ENCODE measurements around the gene LETM1.

DNA sequence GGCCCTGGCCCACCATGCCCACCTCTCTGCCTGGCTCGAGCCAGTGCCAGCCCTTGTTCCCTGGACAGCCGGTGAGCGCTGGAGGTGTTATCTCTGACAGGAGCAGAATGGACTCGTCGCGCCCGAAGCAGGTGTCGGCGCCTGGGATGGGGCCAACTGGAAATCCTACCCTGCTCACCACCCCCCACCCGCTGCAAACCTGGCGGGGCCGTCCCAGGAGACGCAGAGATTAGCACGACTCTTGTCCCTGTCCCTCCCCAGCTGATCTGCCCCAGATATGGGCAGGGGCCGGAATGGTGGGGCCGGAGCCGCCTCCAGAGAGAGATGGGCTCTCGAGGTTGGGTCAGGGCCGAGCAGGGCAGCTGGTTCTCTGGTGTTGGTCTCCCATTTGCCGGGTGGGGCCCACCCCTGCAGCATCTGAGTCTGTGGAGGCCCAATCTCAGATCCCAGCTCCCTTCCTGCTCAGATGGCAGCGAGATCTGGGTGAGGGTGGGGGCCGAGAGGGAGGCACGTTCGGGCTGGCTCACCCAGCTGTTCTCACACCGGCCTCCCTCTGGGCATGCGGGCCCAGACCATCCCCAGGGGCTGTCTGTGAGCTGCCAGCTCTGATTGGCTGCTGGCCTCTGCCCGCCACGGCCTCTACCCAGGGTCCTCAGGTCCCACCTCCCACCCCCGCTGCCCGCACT is 83.0 kb downstream of the LETM1 start:
- TF ChIP-seq POLR2AphosphoS5 (IDR thresholded peaks at IDR 0.05; ENCODE audit: insufficient read depth, low read depth, low read length) (no peak), POLR2A (IDR thresholded peaks at IDR 0.05; ENCODE audit: low read depth, low read length) (no peak), MYC (IDR thresholded peaks at IDR 0.05; ENCODE audit: low read depth, low read length) (no peak)
- TF ChIP-seq, protein P1, sequence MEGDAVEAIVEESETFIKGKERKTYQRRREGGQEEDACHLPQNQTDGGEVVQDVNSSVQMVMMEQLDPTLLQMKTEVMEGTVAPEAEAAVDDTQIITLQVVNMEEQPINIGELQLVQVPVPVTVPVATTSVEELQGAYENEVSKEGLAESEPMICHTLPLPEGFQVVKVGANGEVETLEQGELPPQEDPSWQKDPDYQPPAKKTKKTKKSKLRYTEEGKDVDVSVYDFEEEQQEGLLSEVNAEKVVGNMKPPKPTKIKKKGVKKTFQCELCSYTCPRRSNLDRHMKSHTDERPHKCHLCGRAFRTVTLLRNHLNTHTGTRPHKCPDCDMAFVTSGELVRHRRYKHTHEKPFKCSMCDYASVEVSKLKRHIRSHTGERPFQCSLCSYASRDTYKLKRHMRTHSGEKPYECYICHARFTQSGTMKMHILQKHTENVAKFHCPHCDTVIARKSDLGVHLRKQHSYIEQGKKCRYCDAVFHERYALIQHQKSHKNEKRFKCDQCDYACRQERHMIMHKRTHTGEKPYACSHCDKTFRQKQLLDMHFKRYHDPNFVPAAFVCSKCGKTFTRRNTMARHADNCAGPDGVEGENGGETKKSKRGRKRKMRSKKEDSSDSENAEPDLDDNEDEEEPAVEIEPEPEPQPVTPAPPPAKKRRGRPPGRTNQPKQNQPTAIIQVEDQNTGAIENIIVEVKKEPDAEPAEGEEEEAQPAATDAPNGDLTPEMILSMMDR (IDR thresholded peaks at IDR 0.05; ENCODE audit: extremely low read depth in 1 of 2, insufficient read depth in 1 of 2, low read depth in 1 of 2, low read length in 2 of 2), result no peak
- TF ChIP-seq, protein P2, sequence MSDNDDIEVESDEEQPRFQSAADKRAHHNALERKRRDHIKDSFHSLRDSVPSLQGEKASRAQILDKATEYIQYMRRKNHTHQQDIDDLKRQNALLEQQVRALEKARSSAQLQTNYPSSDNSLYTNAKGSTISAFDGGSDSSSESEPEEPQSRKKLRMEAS (IDR thresholded peaks at IDR 0.05; ENCODE audit: insufficient read depth, insufficient read length), result no peak

Data from endothelial cell of umbilical vein (primary cell).